ENCODE results near the gene DISP3. TPM values are rescaled to one million over a fixed set of nuclear protein-coding genes. Genes with fewer than 3 reads are reported as not detected.

Gene DISP3
- total RNA-seq, 4 donors from 2014 or later, result not detected

DNA sequence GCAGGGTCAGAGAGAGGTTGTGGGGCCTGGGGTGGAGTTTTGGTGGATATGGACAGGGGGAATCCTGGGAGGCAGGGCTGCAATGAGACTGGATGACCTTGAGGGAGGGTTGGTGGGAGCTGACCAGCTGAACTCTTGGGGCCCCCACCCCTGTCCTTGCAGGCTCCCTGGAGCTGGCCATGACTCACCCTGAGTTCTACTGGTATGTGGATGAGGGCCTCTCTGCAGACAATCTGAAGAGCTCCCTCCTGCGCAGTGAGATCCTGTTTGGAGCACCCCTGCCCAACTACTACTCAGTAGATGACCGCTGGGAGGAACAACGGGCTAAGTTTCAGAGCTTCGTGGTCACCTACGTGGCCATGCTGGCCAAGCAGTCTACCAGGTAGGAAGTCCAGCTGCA lies 23.6 kb downstream of the DISP3 start:
- Histone ChIP-seq H3K4me1 (no peaks in the 10 kb centered on the region), H3K36me3 (no peaks in the 10 kb centered on the region), H3K4me3 (replicated peaks in 1 of 3) (no peak overlapping the region), H3K27ac (no peak overlapping the region), H3K9me3 (no peaks in the 10 kb centered on the region), H3K27me3 (no peaks in the 10 kb centered on the region)
- DNase-seq, result no peak
- intact Hi-C loops (cut with DNase I), result no loop called here
- 95% methylated on average over 5 of the region's 5 CpGs for WGBS, 2 donors
- TF ChIP-seq, protein P1, sequence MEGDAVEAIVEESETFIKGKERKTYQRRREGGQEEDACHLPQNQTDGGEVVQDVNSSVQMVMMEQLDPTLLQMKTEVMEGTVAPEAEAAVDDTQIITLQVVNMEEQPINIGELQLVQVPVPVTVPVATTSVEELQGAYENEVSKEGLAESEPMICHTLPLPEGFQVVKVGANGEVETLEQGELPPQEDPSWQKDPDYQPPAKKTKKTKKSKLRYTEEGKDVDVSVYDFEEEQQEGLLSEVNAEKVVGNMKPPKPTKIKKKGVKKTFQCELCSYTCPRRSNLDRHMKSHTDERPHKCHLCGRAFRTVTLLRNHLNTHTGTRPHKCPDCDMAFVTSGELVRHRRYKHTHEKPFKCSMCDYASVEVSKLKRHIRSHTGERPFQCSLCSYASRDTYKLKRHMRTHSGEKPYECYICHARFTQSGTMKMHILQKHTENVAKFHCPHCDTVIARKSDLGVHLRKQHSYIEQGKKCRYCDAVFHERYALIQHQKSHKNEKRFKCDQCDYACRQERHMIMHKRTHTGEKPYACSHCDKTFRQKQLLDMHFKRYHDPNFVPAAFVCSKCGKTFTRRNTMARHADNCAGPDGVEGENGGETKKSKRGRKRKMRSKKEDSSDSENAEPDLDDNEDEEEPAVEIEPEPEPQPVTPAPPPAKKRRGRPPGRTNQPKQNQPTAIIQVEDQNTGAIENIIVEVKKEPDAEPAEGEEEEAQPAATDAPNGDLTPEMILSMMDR (IDR thresholded peaks at IDR 0.05), result no peak
- no peak for TF ChIP-seq POLR2A (IDR thresholded peaks at IDR 0.05)

- no peak for DNase-seq
- Histone ChIP-seq H3K27me3 (no peaks in the 10 kb centered on the region), H3K4me1 (no peaks in the 10 kb centered on the region), H3K36me3 (no peaks in the 10 kb centered on the region), H3K9me3 (no peaks in the 10 kb centered on the region), H3K27ac (no peak overlapping the region), H3K4me3 (replicated peaks in 1 of 3) (no peak overlapping the region)
- TF ChIP-seq, protein P1 (IDR thresholded peaks at IDR 0.05), result no peak
- no peak for TF ChIP-seq POLR2A (IDR thresholded peaks at IDR 0.05)
- intact Hi-C loops (cut with DNase I), result no loop called here
- 82 to 91% methylated on average over 3 of the region's 3 CpGs for WGBS, 2 donors
Observed at GRCh38 chr1:11504599-11504998, 25.6 kb downstream of the DISP3 start.

DNA sequence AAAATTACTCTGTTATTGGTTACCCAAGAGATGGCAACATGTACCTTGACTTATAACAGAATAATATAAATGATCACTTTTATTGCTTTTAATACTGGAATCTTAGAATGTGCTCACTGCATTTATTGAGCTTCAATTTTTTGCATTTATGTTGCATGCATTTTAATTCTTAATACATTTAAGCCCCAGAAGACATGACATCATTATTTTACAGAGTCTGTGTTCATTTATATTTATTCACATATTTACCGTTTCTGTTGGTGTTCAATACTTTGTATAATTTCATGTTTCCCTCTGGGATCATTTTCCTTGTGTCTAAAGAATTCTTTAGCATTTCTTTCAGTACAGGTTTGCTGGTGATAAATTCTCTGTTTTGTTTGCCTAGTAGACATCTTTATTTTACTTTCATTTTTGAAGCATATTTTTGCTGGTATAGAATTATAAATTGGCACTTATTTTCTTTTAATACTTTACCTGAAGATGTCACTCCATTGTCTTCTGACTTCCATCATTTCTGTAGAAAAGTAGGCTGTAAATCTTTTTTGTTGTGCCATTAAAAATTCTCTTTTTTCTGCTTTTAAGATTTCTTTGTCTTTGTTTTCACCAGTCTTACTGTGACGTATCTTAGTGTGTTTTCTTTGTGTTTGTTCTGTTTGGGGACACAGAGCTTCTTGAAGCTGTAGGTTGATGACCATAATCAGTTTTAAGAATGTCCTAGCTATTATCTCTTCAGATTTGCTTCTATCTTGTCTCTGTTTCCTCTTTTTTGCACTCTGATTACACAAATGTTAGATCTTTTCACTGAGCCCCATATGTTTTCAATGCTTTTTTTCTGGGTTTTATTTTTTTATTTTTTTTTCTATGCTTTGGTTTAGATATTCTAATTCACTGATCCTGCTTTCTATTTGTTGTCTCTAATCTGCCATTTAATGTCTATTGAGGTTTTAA lies 26.9 kb downstream of the DISP3 start:
- WGBS, 2 donors, result 90 to 93% methylated on average over 2 of the region's 2 CpGs
- intact Hi-C loops (cut with DNase I), result no loop called here
- no peaks in the 10 kb centered on the region for H3K27me3 ChIP-seq

DNA sequence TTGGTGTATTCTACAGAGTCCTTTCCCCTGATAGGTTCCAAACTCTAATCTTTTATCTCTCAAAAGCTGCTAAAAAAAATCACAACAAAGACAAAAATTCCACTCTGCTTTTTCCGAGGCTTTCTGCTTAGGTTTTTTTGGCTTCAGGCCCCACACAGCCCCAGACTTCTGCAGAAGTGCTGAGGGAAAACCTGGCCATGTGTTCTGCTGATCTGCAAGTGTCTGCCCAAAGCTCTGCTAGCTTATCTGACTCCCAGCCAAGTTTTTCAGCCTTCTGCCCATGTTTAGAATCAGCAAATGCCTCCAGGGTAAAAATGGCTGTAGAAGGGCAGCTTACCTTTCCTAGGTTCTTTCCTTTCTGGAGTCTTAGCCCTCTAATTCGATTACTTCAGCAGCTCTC lies 28.4 kb downstream of the DISP3 start:
- intact Hi-C loops (cut with DNase I), result no loop called here
- no peaks in the 10 kb centered on the region for H3K27me3 ChIP-seq
- H3K36me3 ChIP-seq, result no peaks in the 10 kb centered on the region
- TF ChIP-seq, protein P1 (IDR thresholded peaks at IDR 0.05), result no peak
- TF ChIP-seq POLR2A (IDR thresholded peaks at IDR 0.05), result no peak
- DNase-seq, result no peak
- H3K9me3 ChIP-seq, result no peaks in the 10 kb centered on the region
- H3K4me1 ChIP-seq, result no peaks in the 10 kb centered on the region
- no peak overlapping the region for H3K27ac ChIP-seq
- WGBS, 2 donors, result 64 to 73% methylated on average over 2 of the region's 2 CpGs
- no peak overlapping the region for H3K4me3 ChIP-seq (replicated peaks in 1 of 3)

More for the DNA sequence above, 26.9 kb downstream of the DISP3 start:
- no peak overlapping the region for H3K4me3 ChIP-seq (replicated peaks in 1 of 3)
- no peak for DNase-seq
- H3K9me3 ChIP-seq, result no peaks in the 10 kb centered on the region
- H3K4me1 ChIP-seq, result no peaks in the 10 kb centered on the region
- TF ChIP-seq, protein P1 (IDR thresholded peaks at IDR 0.05), result no peak
- no peak for TF ChIP-seq POLR2A (IDR thresholded peaks at IDR 0.05)
- no peak overlapping the region for H3K27ac ChIP-seq
- no peaks in the 10 kb centered on the region for H3K36me3 ChIP-seq

DNA sequence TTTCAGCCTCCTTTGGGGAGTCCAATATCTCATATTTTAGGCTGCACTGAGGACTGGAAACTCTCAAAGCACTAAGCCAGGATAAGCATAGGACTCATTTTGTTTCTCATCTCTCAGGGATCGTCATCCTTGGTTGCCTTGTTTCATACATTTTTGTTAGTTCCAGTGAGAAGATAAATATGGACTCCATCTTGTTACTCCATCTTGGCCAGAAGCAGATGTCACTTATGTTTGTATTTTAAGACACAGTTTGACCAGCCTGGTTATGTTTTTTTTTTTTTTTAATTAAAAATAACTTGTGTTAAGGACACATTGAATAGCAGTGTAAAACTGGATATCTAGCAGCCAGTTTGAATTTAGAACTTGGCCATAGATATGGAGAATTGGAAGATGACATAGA lies 34.7 kb downstream of the DISP3 start:
- H3K36me3 ChIP-seq, result no peaks in the 10 kb centered on the region
- TF ChIP-seq, protein P1 (IDR thresholded peaks at IDR 0.05), result no peak
- no peak for TF ChIP-seq POLR2A (IDR thresholded peaks at IDR 0.05)
- WGBS, 2 donors, result 86 to 89% methylated on average over 1 of the region's 1 CpG
- no peaks in the 10 kb centered on the region for H3K9me3 ChIP-seq
- intact Hi-C loops (cut with DNase I), result no loop called here
- no peak overlapping the region for H3K4me3 ChIP-seq (replicated peaks in 1 of 3)
- no peaks in the 10 kb centered on the region for H3K27me3 ChIP-seq
- no peak for DNase-seq
- H3K27ac ChIP-seq, result no peak overlapping the region
- H3K4me1 ChIP-seq, result no peaks in the 10 kb centered on the region

Data from thyroid gland (tissue), 4 donors.